Measurements from ENCODE around the gene TYR. TPM values are rescaled to one million over a fixed set of nuclear protein-coding genes. Genes with fewer than 3 reads are reported as not detected.

The TYR gene
- total RNA-seq, result not detected

- Mint-ChIP-seq H3K4me1 (ENCODE audit: low read depth in 2 of 2) (no peaks in the 10 kb centered on the region), H3K9me3 (peaks cover 6% of the 10 kb centered on the region), H3K4me3 (no peak within 1 kb of the TSS), H3K36me3 (peaks cover 6% of the 10 kb centered on the region), H3K27ac (no peak within 1 kb of the TSS), H3K27me3 (no peaks in the 10 kb centered on the region)
- DNase-seq (ENCODE audit: low spot score) (no peak), ATAC-seq (no peak)
These were observed at the start of gene TYR for GRCh38 chr11:89177691-89178231. TYR (plus strand) TSS chr11:89177875; CDS start chr11:89177954, 79 bp downstream.

- H3K36me3 Mint-ChIP-seq, result no peaks in the 10 kb centered on the region
- ATAC-seq (no peak), DNase-seq (ENCODE audit: low spot score) (no peak)
- H3K27me3 Mint-ChIP-seq, result no peaks in the 10 kb centered on the region
- H3K9me3 Mint-ChIP-seq, result peaks cover 13% of the 10 kb centered on the region
- no peaks in the 10 kb centered on the region for H3K4me1 Mint-ChIP-seq (ENCODE audit: low read depth in 2 of 2)
- H3K27ac Mint-ChIP-seq, result no peak overlapping the region
- H3K4me3 Mint-ChIP-seq, result no peak overlapping the region
These were observed 41.1 kb upstream of the TYR start for GRCh38 chr11:89136606-89137005.

DNA sequence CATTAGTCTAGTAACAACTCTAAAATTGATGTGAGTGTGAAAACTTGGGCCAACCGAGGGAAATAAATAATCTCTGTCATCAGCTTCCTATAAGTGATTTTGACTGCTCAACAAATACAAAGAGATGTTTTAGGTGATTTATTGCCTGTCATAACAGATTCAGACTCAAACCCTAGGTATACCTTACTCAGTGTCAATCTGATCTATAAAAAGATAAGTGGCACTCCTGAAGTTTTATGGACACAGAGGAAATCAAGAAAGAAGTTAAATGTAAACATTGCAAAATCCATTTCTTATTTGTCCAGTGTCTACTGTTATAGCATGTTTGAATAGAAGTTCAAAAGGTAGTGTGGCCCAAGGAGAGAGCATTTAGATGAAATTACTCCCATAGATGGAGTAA lies 30.4 kb upstream of the TYR start:
- Mint-ChIP-seq H3K4me1 (ENCODE audit: low read depth in 2 of 2) (no peaks in the 10 kb centered on the region), H3K9me3 (peaks cover 5% of the 10 kb centered on the region), H3K36me3 (no peaks in the 10 kb centered on the region), H3K27ac (no peak overlapping the region), H3K27me3 (no peaks in the 10 kb centered on the region), H3K4me3 (no peak overlapping the region)
- DNase-seq (ENCODE audit: low spot score) (no peak), ATAC-seq (no peak)

DNA sequence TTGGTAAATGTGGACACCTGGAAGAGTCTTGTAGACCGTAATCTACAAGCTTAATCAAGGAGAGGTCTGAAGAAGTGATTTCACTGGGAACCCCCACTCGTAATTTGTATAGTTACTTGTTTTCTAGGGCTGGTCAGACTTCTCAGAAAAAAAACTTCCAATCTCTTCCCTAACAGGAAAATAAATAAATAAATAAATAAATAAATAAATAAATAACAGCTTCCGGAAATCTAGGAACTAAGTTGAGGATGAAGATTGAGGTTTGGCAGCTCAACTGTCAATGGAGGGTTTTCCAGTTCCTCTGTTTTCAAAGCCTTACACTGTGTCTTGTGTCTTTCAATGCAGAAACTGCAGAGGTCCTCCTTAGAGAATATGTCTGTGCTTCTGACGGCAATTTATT lies 17.7 kb upstream of the TYR start:
- H3K27me3 Mint-ChIP-seq, result no peaks in the 10 kb centered on the region
- no peak for DNase-seq (ENCODE audit: low spot score)
- ATAC-seq, result no peak
- H3K9me3 Mint-ChIP-seq, result no peaks in the 10 kb centered on the region
- no peaks in the 10 kb centered on the region for H3K36me3 Mint-ChIP-seq
- no peak overlapping the region for H3K27ac Mint-ChIP-seq
- no peak overlapping the region for H3K4me3 Mint-ChIP-seq
- no peaks in the 10 kb centered on the region for H3K4me1 Mint-ChIP-seq (ENCODE audit: low read depth in 2 of 2)

DNA sequence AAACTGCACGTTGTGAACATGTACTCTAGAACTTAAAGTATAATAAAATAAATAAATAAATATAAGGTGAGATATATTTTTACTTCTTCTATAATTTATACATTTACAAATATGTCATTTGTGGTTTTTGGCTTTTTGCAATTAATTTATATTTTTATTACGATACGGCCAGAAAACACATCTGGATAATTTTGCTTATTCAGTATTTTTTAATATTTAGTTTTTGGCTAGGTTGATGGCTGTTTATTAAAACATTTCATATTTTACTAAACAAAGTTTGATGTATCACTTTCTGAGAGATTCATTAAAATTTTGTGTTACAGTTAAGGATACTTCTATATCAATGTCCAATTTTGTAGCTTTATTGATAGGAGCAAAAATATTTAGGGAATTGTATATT lies 15.7 kb upstream of the TYR start:
- Mint-ChIP-seq H3K4me3 (no peak overlapping the region), H3K27me3 (no peaks in the 10 kb centered on the region), H3K27ac (no peak overlapping the region), H3K4me1 (ENCODE audit: low read depth in 2 of 2) (no peaks in the 10 kb centered on the region), H3K9me3 (no peaks in the 10 kb centered on the region), H3K36me3 (no peaks in the 10 kb centered on the region)
- no peak for DNase-seq (ENCODE audit: low spot score)
- ATAC-seq, result no peak

DNA sequence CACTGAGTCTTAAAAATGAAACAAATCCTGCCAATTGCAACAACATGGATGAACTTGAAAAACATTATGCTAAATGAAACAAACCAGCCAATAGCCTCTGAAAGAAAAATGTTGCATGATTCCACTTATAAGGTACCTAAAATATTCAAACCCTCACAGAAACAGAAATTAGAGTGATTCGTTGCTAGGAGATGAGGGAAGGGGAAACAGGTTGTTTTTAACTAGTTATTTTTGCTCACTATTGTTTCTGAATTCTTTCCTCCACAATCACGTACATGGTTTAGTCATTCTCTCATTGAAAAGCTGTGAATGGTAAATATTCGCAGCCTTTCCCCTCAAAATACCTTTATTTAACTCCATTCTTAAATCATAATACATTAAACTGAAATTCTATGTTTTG lies 14.0 kb upstream of the TYR start:
- Mint-ChIP-seq H3K36me3 (no peaks in the 10 kb centered on the region), H3K27ac (no peak overlapping the region), H3K4me3 (no peak overlapping the region), H3K27me3 (no peaks in the 10 kb centered on the region), H3K4me1 (ENCODE audit: low read depth in 2 of 2) (no peaks in the 10 kb centered on the region), H3K9me3 (peaks cover 9% of the 10 kb centered on the region)
- DNase-seq (ENCODE audit: low spot score), result no peak
- no peak for ATAC-seq

DNA sequence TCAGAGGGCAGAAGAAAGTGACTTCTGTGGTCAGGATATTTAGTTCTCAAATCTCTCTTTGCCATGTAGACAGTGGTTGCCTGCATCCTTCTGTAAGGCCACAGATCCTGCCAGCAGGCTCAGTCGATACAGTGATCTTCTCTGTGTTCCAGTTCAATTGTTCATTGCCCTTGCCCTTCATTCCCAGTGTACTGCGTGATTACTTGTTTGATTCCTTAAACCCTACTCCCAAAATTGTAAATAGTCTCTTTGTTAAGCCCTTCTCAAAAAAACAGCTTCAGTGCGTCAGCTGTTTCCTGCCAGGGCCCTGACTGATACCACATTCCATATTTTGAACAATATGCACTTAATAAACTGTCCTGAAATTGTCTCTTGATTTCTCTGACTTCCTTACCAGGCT lies 9.3 kb upstream of the TYR start:
- DNase-seq (ENCODE audit: low spot score) (no peak), ATAC-seq (no peak)
- no peak overlapping the region for H3K27ac Mint-ChIP-seq
- no peaks in the 10 kb centered on the region for H3K4me1 Mint-ChIP-seq (ENCODE audit: low read depth in 2 of 2)
- no peaks in the 10 kb centered on the region for H3K27me3 Mint-ChIP-seq
- no peaks in the 10 kb centered on the region for H3K36me3 Mint-ChIP-seq
- H3K9me3 Mint-ChIP-seq, result peaks cover 12% of the 10 kb centered on the region
- no peak overlapping the region for H3K4me3 Mint-ChIP-seq

DNA sequence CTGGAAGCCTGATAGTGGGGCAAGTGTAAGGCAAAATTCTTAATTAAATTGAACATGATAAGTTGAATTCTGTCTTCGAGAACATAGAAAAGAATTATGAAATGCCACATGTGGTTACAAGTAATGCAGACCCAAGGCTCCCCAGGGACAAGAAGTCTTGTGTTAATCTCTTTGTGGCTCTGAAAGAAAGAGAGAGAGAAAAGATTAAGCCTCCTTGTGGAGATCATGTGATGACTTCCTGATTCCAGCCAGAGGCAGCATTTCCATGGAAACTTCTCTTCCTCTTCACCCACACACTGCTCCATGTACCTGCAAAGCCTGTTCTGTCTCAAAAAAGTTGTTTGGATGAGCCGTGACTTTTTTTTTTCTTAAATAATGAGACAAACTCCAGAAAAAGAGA lies 1.9 kb upstream of the TYR start:
- H3K4me3 Mint-ChIP-seq, result no peak overlapping the region
- H3K9me3 Mint-ChIP-seq, result peaks cover 7% of the 10 kb centered on the region
- ATAC-seq, result no peak
- no peak overlapping the region for H3K27ac Mint-ChIP-seq
- no peaks in the 10 kb centered on the region for H3K4me1 Mint-ChIP-seq (ENCODE audit: low read depth in 2 of 2)
- H3K36me3 Mint-ChIP-seq, result peaks cover 6% of the 10 kb centered on the region
- H3K27me3 Mint-ChIP-seq, result no peaks in the 10 kb centered on the region
- no peak for DNase-seq (ENCODE audit: low spot score)

GRCh38 chr11:89176938-89177337 lies 737 bp upstream of the TYR start:
- Mint-ChIP-seq H3K27ac (no peak overlapping the region), H3K4me3 (no peak overlapping the region), H3K36me3 (peaks cover 6% of the 10 kb centered on the region), H3K27me3 (no peaks in the 10 kb centered on the region), H3K4me1 (ENCODE audit: low read depth in 2 of 2) (no peaks in the 10 kb centered on the region), H3K9me3 (peaks cover 5% of the 10 kb centered on the region)
- no peak for DNase-seq (ENCODE audit: low spot score)
- no peak for ATAC-seq

DNA sequence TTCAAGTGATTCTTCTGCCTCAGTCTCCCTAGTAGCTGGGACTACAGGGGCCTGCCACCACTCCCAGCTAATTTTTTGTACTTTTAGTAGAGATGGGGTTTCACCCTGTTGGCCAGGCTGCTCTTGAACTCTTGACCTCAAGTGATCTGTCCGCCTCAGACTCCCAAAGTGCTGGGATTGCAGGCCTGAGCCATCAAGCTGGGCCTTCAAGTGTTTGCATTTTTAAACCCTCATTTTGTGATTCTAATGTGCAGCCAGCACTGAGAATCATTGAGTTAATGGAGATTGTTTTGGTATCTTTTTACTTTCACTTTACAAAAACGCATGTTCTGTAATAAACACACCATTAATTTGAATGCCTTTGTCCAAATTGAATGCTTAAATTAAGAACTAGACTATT lies 3.4 kb downstream of the TYR start:
- ATAC-seq, result no peak
- no peak overlapping the region for H3K4me3 Mint-ChIP-seq
- no peaks in the 10 kb centered on the region for H3K4me1 Mint-ChIP-seq (ENCODE audit: low read depth in 2 of 2)
- H3K27ac Mint-ChIP-seq, result no peak overlapping the region
- H3K27me3 Mint-ChIP-seq, result no peaks in the 10 kb centered on the region
- no peak for DNase-seq (ENCODE audit: low spot score)
- no peaks in the 10 kb centered on the region for H3K36me3 Mint-ChIP-seq
- H3K9me3 Mint-ChIP-seq, result peaks cover 6% of the 10 kb centered on the region

DNA sequence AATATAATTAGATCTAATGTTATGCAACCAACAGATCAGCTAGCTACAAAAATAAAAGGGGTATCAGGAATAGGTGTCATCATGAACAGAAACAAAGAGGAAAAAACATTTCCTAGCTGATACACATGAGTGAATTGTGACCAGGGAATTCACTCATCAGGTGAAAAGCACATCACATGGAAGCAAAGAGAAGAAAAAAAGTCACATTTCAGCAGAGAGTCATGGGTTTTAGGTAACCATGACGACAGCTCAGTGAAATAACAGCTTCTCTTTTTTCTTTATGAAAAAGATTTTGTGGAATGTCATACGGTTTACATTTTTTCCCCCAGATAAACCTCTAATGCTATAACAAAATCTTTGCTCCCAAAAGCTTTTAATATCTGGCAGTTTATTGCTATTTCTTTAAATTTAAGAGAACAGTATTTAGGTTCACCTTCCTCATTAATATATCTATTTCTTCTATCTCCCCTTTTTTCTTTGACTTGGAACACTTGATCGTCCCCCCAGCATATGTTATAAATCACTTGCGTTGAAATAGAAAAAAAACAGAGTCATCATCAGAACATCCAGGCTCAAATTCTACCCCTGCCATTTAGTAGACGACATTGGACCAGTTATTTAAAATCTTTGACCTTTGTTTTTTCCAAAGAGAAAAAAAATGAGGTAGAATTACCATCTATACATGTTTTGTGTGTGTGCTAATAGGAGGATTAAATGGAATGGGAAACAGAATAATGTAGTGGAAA lies 5.3 kb downstream of the TYR start:
- no peaks in the 10 kb centered on the region for H3K36me3 Mint-ChIP-seq
- H3K9me3 Mint-ChIP-seq, result peaks cover 8% of the 10 kb centered on the region
- no peak for ATAC-seq
- H3K4me1 Mint-ChIP-seq (ENCODE audit: low read depth in 2 of 2), result no peaks in the 10 kb centered on the region
- no peak overlapping the region for H3K4me3 Mint-ChIP-seq
- DNase-seq (ENCODE audit: low spot score), result no peak
- H3K27me3 Mint-ChIP-seq, result no peaks in the 10 kb centered on the region
- no peak overlapping the region for H3K27ac Mint-ChIP-seq

- H3K4me3 Mint-ChIP-seq, result no peak overlapping the region
- no peaks in the 10 kb centered on the region for H3K36me3 Mint-ChIP-seq
- peaks cover 8% of the 10 kb centered on the region for H3K9me3 Mint-ChIP-seq
- no peak for DNase-seq (ENCODE audit: low spot score)
- no peaks in the 10 kb centered on the region for H3K4me1 Mint-ChIP-seq (ENCODE audit: low read depth in 2 of 2)
- H3K27me3 Mint-ChIP-seq, result no peaks in the 10 kb centered on the region
- no peak for ATAC-seq
- H3K27ac Mint-ChIP-seq, result no peak overlapping the region
These were observed 6.3 kb downstream of the TYR start for GRCh38 chr11:89184021-89184420.

GRCh38 chr11:89189776-89190175 lies 12.1 kb downstream of the TYR start:
- no peak overlapping the region for H3K27ac Mint-ChIP-seq

GRCh38 chr11:89201138-89201537 lies 23.5 kb downstream of the TYR start:
- no peak for DNase-seq (ENCODE audit: low spot score)
- peaks cover 10% of the 10 kb centered on the region for H3K9me3 Mint-ChIP-seq
- no peak for ATAC-seq
- H3K27ac Mint-ChIP-seq, result no peak overlapping the region
- no peaks in the 10 kb centered on the region for H3K27me3 Mint-ChIP-seq
- H3K4me1 Mint-ChIP-seq (ENCODE audit: low read depth in 2 of 2), result no peaks in the 10 kb centered on the region
- H3K36me3 Mint-ChIP-seq, result no peaks in the 10 kb centered on the region
- H3K4me3 Mint-ChIP-seq, result no peak overlapping the region

More at GRCh38 chr11:89189776-89190175, 12.1 kb downstream of the TYR start:
- Mint-ChIP-seq H3K27me3 (no peaks in the 10 kb centered on the region), H3K4me1 (ENCODE audit: low read depth in 2 of 2) (no peaks in the 10 kb centered on the region), H3K9me3 (peaks cover 9% of the 10 kb centered on the region), H3K36me3 (no peaks in the 10 kb centered on the region), H3K4me3 (no peak overlapping the region)
- ATAC-seq, result no peak
- no peak for DNase-seq (ENCODE audit: low spot score)

- Mint-ChIP-seq H3K9me3 (peaks cover 8% of the 10 kb centered on the region), H3K36me3 (no peaks in the 10 kb centered on the region), H3K27ac (no peak overlapping the region), H3K27me3 (no peaks in the 10 kb centered on the region), H3K4me1 (ENCODE audit: low read depth in 2 of 2) (no peaks in the 10 kb centered on the region), H3K4me3 (no peak overlapping the region)
- DNase-seq (ENCODE audit: low spot score) (no peak), ATAC-seq (no peak)
These were observed 26.1 kb downstream of the TYR start for GRCh38 chr11:89203814-89204213.

Data from natural killer cell treated with Interleukin-12 subunit alpha and Interleukin-12 subunit beta and Interleukin-15 and Interleukin-18, amount 100 ng/mL, for 72 hours (primary cell).